ENCODE results near the gene JSRP1. TPM values are rescaled to one million over a fixed set of nuclear protein-coding genes. Genes with fewer than 3 reads are reported as not detected.

Gene JSRP1
- total and polyA plus RNA-seq, 10 of the 15 experiments (the other 5 are each of a cell fraction or from before 2014, with no cell fraction given): 0.41 to 0.91 (median 0.49) TPM; not detected in 7

DNA sequence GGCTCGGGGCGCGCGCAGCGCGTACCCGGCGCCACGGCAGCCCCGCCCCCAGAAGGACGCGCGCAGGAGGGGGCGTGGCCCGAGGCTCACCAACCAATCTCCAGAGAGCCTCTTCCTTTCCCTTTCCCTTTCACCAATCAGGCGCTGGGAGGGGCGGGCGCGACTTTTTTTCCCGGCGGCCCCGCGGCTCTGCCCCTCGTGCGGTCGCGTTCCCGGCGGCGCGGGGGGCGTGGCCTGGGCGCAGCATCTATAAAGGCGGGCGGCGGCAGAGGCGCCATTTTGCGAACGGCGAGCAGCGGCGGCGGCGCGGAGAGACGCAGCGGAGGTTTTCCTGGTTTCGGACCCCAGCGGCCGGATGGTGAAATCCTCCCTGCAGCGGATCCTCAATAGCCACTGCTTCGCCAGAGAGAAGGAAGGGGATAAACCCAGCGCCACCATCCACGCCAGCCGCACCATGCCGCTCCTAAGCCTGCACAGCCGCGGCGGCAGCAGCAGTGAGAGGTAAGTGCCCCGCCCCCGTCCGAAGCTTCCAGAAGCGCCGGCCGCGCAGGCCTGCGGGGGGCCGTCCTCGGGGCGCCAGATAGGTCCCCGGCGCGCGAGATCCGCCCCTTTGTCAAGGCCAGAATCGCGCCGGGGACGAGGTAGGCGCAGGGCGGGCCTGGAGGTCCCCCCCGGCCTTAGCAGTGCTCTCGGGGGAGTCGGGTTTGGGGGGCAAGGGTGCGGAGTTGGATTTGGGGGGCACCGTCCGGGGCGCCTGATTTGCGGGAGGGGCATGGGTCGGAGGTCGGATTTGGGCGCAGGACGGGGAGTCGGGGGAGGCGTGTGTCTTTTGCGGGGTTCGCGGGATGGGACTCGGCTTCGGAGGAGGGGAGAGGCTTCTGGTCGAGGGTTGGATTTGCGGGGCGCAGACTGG is 13.3 kb upstream of the JSRP1 start:
- ChIA-PET SMC1A (ENCODE audit: uncharacterized antibody, unreplicated experiment) (interaction anchor here (1.0 kb wide), 1 partner anchor 11 kb away, joined by 3 read pairs; no protein-coding TSS in a partner anchor), POLR2A (interaction anchor here (0.5 to 3.1 kb wide), 3 partner anchors 8 to 184 kb away, joined by 3 to 36 read pairs (median 6); no protein-coding TSS in a partner anchor), RAD21 (ENCODE audit: unreplicated experiment) (interaction anchor here (0.9 to 1.7 kb wide), 3 partner anchors 30 to 98 kb away, joined by 3 to 5 read pairs (median 4); no protein-coding TSS in a partner anchor), CTCF (interaction anchor here (0.7 kb wide), 1 partner anchor 8 kb away, joined by 3 read pairs; no protein-coding TSS in a partner anchor)
- intact Hi-C loops (cut with micrococcal nuclease; ENCODE audit: unreplicated experiment) (loop anchor here (5.0 to 10.0 kb wide), 4 partner anchors 102 to 515 kb away; partner anchors contain the start of genes IZUMO4, MOB3A, SGTA and THOP1), in situ Hi-C loops (cut with MboI) (loop anchor here (5.0 to 10.0 kb wide), 3 partner anchors 32 to 345 kb away; partner anchors contain the start of genes PLEKHJ1 and SF3A2)
- H3K79me2 ChIP-seq (ENCODE audit: control insufficient read depth, insufficient read depth, low read length): peaks cover 56% of the 10 kb centered on the region
- peak; percentile 66 for DNase-seq (ENCODE audit: low read depth, low spot score)
- no peak for FAIRE-seq
- peaks cover 4 to 13% of the 10 kb centered on the region in 2 experiments for H3K36me3 ChIP-seq (ENCODE audit: control insufficient read depth in 2 of 2, insufficient read depth in 2 of 2, low read length in 1 of 2)
- 1% methylated on average over 87 of the region's 103 CpGs for WGBS (ENCODE audit: insufficient coverage, insufficient replicate concordance, low lambda C conversion rate, missing lambda C conversion rate)
- peak overlapping the region; percentile 95 for H3K4me3 ChIP-seq
- no peaks in the 10 kb centered on the region for H3K9me3 ChIP-seq (replicated peaks; ENCODE audit: control insufficient read depth, insufficient read depth, low read length)
- H2AFZ ChIP-seq (ENCODE audit: control insufficient read depth, low read depth, low read length): peak overlapping the region; percentile 81
- peak overlapping the region; percentile 89 for H3K27ac ChIP-seq (ENCODE audit: control insufficient read depth, insufficient read depth)
- peak overlapping the region; percentile 44; the same call in 1 of the 2 replicates for H3K4me2 ChIP-seq (ENCODE audit: control insufficient read depth, insufficient read depth)
- peaks cover 13% of the 10 kb centered on the region for H4K20me1 ChIP-seq (ENCODE audit: control insufficient read depth, insufficient read depth)
- BruUV-seq (replicated peaks): TSS peak; percentile 71
- peak overlapping the region; percentile 97 for H3K9ac ChIP-seq (ENCODE audit: control insufficient read depth, insufficient read depth, low read length)
- peak; percentile 61 for ATAC-seq
- H3K4me1 ChIP-seq (ENCODE audit: control insufficient read depth, insufficient read depth, low read length): peaks cover 21% of the 10 kb centered on the region
- no peaks in the 10 kb centered on the region for H3K27me3 ChIP-seq (replicated peaks in 1 of 2; ENCODE audit: control insufficient read depth in 2 of 2, insufficient read depth in 2 of 2, low read length in 1 of 2)
- TF ChIP-seq MEF2A (IDR thresholded peaks at IDR 0.05; ENCODE audit: insufficient read depth, low read depth, low read length): 0 out of 2 replicates have a peak, but pooled peaks have one; percentile 7
- peak; percentile 100 for TF ChIP-seq POLR2AphosphoS2 (IDR thresholded peaks at IDR 0.05; ENCODE audit: low read depth, low read length)
- peak; percentile 87; the same call in 1 of the 2 replicates for TF ChIP-seq STAT1 (conservative IDR thresholded peaks at IDR 0.05)
- TF ChIP-seq HDAC2 (IDR thresholded peaks at IDR 0.05): no peak
- no peak for TF ChIP-seq MTA2 (IDR thresholded peaks at IDR 0.05; ENCODE audit: low read depth)
- TF ChIP-seq IKZF1 (conservative IDR thresholded peaks at IDR 0.05): peak; percentile 65
- TF ChIP-seq MLLT1 (IDR thresholded peaks at IDR 0.05): peak; percentile 97
- TF ChIP-seq EZH2 (IDR thresholded peaks at IDR 0.05; ENCODE audit: borderline replicate concordance, control insufficient read depth, low read depth, low read length): no peak
- no peak for TF ChIP-seq TCF7 (IDR thresholded peaks at IDR 0.05; ENCODE audit: borderline replicate concordance)
- no peak for TF ChIP-seq PAX5 (IDR thresholded peaks at IDR 0.05; ENCODE audit: borderline replicate concordance, low read depth, low read length)
- TF ChIP-seq KLF5 (IDR thresholded peaks at IDR 0.05; ENCODE audit: partially characterized antibody): no peak
- no peak; the same call in 1 of the 2 replicates for TF ChIP-seq NR2C1 (IDR thresholded peaks at IDR 0.05)
- no peak for TF ChIP-seq NR2C2 (IDR thresholded peaks at IDR 0.05; ENCODE audit: borderline replicate concordance, control insufficient read depth, insufficient read length, low read depth)
- peak; percentile 35 for TF ChIP-seq SMARCA5 (IDR thresholded peaks at IDR 0.05)
- TF ChIP-seq FOXK2 (IDR thresholded peaks at IDR 0.05): no peak
- no peak for TF ChIP-seq ZBTB4 (CRISPR knock-in tag; IDR thresholded peaks at IDR 0.05)
- 0 out of 2 replicates have a peak, but pooled peaks have one; percentile 40 for TF ChIP-seq RCOR1 (conservative IDR thresholded peaks at IDR 0.05; ENCODE audit: low read depth, low read length)

Measured in GM12878 (cell line).